H9 (cell line): ENCODE measurements around the gene ARHGEF12. TPM values are rescaled to one million over a fixed set of nuclear protein-coding genes. Genes with fewer than 3 reads are reported as not detected.

Experiments
- DNase-seq: peaks from one replicate; pipeline ENCODE4 v3.0.0-alpha.2; 2017
- H2AFZ ChIP-seq: one replicate; pipeline ENCODE4 v1.6.1; 2013; ENCODE audit warnings: mild to moderate bottlenecking, low read length, control low read depth, moderate library complexity
- H2AK5ac ChIP-seq: 2 replicates; pipeline ENCODE4 v1.6.1; 2013; ENCODE audit warnings: low read length, control low read depth, mixed read lengths; ENCODE audit not compliant: insufficient read length
- H2BK120ac ChIP-seq: one replicate; pipeline ENCODE4 v1.6.1; 2013; ENCODE audit warnings: low read depth, mild to moderate bottlenecking, low read length, control low read depth, inconsistent platforms; ENCODE audit not compliant: poor library complexity, severe bottlenecking
- H2BK12ac ChIP-seq: 2 replicates; pipeline ENCODE4 v1.6.1; 2013; ENCODE audit warnings: low read length, control low read depth, mixed read lengths, low read depth; ENCODE audit not compliant: insufficient read length
- H2BK15ac ChIP-seq: 2 replicates; pipeline ENCODE4 v1.6.1; 2013; ENCODE audit warnings: low read depth, low read length, control low read depth
- H2BK20ac ChIP-seq: one replicate; pipeline ENCODE4 v1.6.1; 2013; ENCODE audit warnings: low read depth, mild to moderate bottlenecking, low read length, control low read depth, inconsistent platforms; ENCODE audit not compliant: poor library complexity, severe bottlenecking
- H2BK5ac ChIP-seq: 2 replicates; pipeline ENCODE4 v1.6.1; 2013; ENCODE audit warnings: low read length, control low read depth, mixed read lengths; ENCODE audit not compliant: insufficient read length
- H3K14ac ChIP-seq: 2 replicates; pipeline ENCODE4 v1.6.1; 2013; ENCODE audit warnings: low read length, control low read depth; ENCODE audit not compliant: insufficient read depth
- H3K18ac ChIP-seq: 2 replicates; pipeline ENCODE4 v1.6.1; 2013; ENCODE audit warnings: low read depth, mild to moderate bottlenecking, mixed read lengths, low read length, control low read depth; ENCODE audit not compliant: insufficient read length
- H3K23ac ChIP-seq: 2 replicates; pipeline ENCODE4 v1.6.1; 2013; ENCODE audit warnings: low read length, control low read depth, mixed read lengths, low read depth; ENCODE audit not compliant: insufficient read length
- H3K23me2 ChIP-seq: 2 replicates; pipeline ENCODE4 v1.6.1; 2013; ENCODE audit warnings: low read depth, mild to moderate bottlenecking, mixed read lengths, low read length, control low read depth; ENCODE audit not compliant: insufficient read length, poor library complexity, severe bottlenecking
- H3K27ac ChIP-seq: 2 replicates; pipeline ENCODE4 v1.5.1; 2013; ENCODE audit warnings: low read length, control low read depth, mixed read lengths, low read depth; ENCODE audit not compliant: insufficient read length
- H3K27me3 ChIP-seq: 2 replicates; pipeline ENCODE4 v1.6.1; 2013; ENCODE audit warnings: low read length, control low read depth, inconsistent platforms; ENCODE audit not compliant: insufficient read depth
- H3K4ac ChIP-seq: 2 replicates; pipeline ENCODE4 v1.6.1; 2013; ENCODE audit warnings: low read depth, mild to moderate bottlenecking, control low read depth, inconsistent platforms, low read length, moderate library complexity
- H3K4me1 ChIP-seq: 2 replicates; pipeline ENCODE4 v1.6.1; 2013; ENCODE audit warnings: low read length, control low read depth, inconsistent platforms; ENCODE audit not compliant: insufficient read depth
- H3K4me2 ChIP-seq: 2 replicates; pipeline ENCODE4 v1.6.1; 2013; ENCODE audit warnings: low read length, control low read depth, mixed read lengths; ENCODE audit not compliant: insufficient read length, insufficient read depth
- H3K56ac ChIP-seq: 2 replicates; pipeline ENCODE4 v1.6.1; 2013; ENCODE audit warnings: low read depth, mild to moderate bottlenecking, mixed read lengths, low read length, control low read depth; ENCODE audit not compliant: insufficient read length
- H3K79me1 ChIP-seq: 2 replicates; pipeline ENCODE4 v1.6.1; 2013; ENCODE audit warnings: low read depth, mild to moderate bottlenecking, moderate library complexity, low read length, control low read depth, inconsistent platforms; ENCODE audit not compliant: insufficient read depth, poor library complexity, severe bottlenecking
- H3K79me2 ChIP-seq: 2 replicates; pipeline ENCODE4 v1.6.1; 2013; ENCODE audit warnings: low read length, control low read depth, inconsistent platforms; ENCODE audit not compliant: insufficient read depth
- H3K9ac ChIP-seq: 2 replicates; pipeline ENCODE4 v1.6.1; 2013; ENCODE audit warnings: low read length, control low read depth, mixed read lengths; ENCODE audit not compliant: insufficient read length; ENCODE audit errors: extremely low read depth
- H3K9me3 ChIP-seq: one replicate; pipeline ENCODE4 v1.6.1; 2013; ENCODE audit warnings: low read depth, low read length, inconsistent platforms; ENCODE audit not compliant: control insufficient read depth
- H3T11ph ChIP-seq: one replicate; pipeline ENCODE4 v1.6.1; 2013; ENCODE audit warnings: mild to moderate bottlenecking, low read length, control low read depth, inconsistent platforms
- H4K20me1 ChIP-seq: one replicate; pipeline ENCODE4 v1.6.1; 2013; ENCODE audit not compliant: control insufficient read depth, insufficient read length, insufficient read depth
- H4K5ac ChIP-seq: 2 replicates; pipeline ENCODE4 v1.6.1; 2013; ENCODE audit warnings: low read depth, mild to moderate bottlenecking, mixed read lengths, low read length, control low read depth; ENCODE audit not compliant: insufficient read length
- H4K8ac ChIP-seq: replicated peaks from 2 replicates; pipeline ENCODE4 v1.6.1; 2013; ENCODE audit warnings: low read length, control low read depth, mixed read lengths, low read depth; ENCODE audit not compliant: insufficient read length
- H4K91ac ChIP-seq: 2 replicates; pipeline ENCODE4 v1.6.1; 2013; ENCODE audit warnings: low read depth, mild to moderate bottlenecking, moderate library complexity, mixed read lengths, low read length, control low read depth; ENCODE audit not compliant: insufficient read length
- H3K27ac Mint-ChIP-seq, 3 experiments: 2 replicates in 2 of 3; 3 replicates in 1 of 3; pipeline ENCODE4 v1.8.0; 2020 to 2021; ENCODE audit warnings: mixed read lengths in 3 of 3, mild to moderate bottlenecking in 1 of 3, moderate library complexity in 1 of 3
- H3K27me3 Mint-ChIP-seq: 2 replicates; pipeline ENCODE4 v1.8.0; 2021; ENCODE audit warnings: low read depth, mild to moderate bottlenecking, moderate library complexity, mixed read lengths
- H3K36me3 Mint-ChIP-seq, 3 experiments: 2 replicates in 2 of 3; 3 replicates in 1 of 3; pipeline ENCODE4 v1.8.0; 2020 to 2021; ENCODE audit warnings: low read depth in 3 of 3, mixed read lengths in 3 of 3; ENCODE audit not compliant: insufficient read depth in 1 of 3
- H3K4me1 Mint-ChIP-seq, 2 experiments: 2 replicates each; pipeline ENCODE4 v1.8.0; 2020; ENCODE audit warnings: mixed read lengths in 2 of 2
- H3K4me3 Mint-ChIP-seq, 2 experiments: 2 replicates in 1 of 2; 3 replicates in 1 of 2; pipeline ENCODE4 v1.8.0; 2020 to 2021; ENCODE audit warnings: mild to moderate bottlenecking in 2 of 2, mixed read lengths in 2 of 2, moderate library complexity in 1 of 2
- H3K9me3 Mint-ChIP-seq, 2 experiments: 2 replicates in 1 of 2; 3 replicates in 1 of 2; pipeline ENCODE4 v1.8.0; 2020; ENCODE audit warnings: mild to moderate bottlenecking in 2 of 2, mixed read lengths in 2 of 2, moderate library complexity in 1 of 2
- WGBS: extraction: QIAGEN DNeasy Blood & Tissue Kit; methylation state at CpG from one replicate; pipeline ENCODE4 v1.1.7; 2013; ENCODE audit warnings: missing lambda C conversion rate, low lambda C conversion rate, mixed read lengths; ENCODE audit not compliant: insufficient read length; ENCODE audit errors: extremely low coverage; 5-methylcytosine and 5-hydroxymethylcytosine counted together
- total RNA-seq: library from RNA; stranded (reverse); gene quantifications from 2 replicates; pipeline ENCODE4 v1.2.1, GENCODE V29; 2021
- TF ChIP-seq, protein P1 (sequence below): fragments of 200-600 bp; sonication (generic); conservative IDR thresholded peaks from 3 replicates; pipeline ENCODE4 v1.8.0; 2021; ENCODE audit warnings: antibody characterized with exemption, mild to moderate bottlenecking

ARHGEF12 gene
- total RNA-seq, 1 experiment from 2014 or later, result 27.0 TPM

DNA sequence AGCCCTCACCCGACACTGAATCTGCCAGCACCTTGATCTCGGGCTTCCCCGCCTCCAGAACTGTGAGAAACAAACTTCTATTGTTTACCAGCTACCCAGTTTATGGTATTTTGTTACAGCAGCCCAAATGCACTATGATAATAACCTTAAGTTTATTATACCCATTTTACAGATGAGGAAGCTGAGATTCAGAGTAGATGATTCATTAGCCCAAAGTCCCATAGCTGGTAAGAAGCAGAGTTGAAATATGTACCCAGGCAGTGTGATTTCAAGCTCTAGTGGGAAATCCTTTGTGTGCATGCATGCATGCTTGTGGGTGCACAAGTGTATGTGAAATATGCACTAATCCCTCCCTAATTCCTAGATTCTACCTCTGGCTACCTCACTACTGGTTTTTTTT, 183.3 kb downstream of the ARHGEF12 start:
- Histone ChIP-seq H3K27me3 (no peaks in the 10 kb centered on the region), H4K5ac (no peak overlapping the region), H2BK5ac (no peak overlapping the region), H4K8ac (no peak overlapping the region), H3K79me1 (no peaks in the 10 kb centered on the region), H3K27ac (no peak overlapping the region), H3K9me3 (no peaks in the 10 kb centered on the region), H3K23ac (no peak overlapping the region), H2BK12ac (no peak overlapping the region), H4K91ac (no peak overlapping the region), H3K9ac (no peak overlapping the region), H3K23me2 (no peaks in the 10 kb centered on the region), H3K4me2 (no peak overlapping the region), H2BK20ac (no peak overlapping the region), H3K14ac (no peak overlapping the region), H3K56ac (no peak overlapping the region), H3K79me2 (no peaks in the 10 kb centered on the region), H3K4ac (no peak overlapping the region), H2AFZ (no peak overlapping the region), H3K4me1 (peaks cover 5% of the 10 kb centered on the region; the same call in 1 of the 2 replicates), H4K20me1 (no peaks in the 10 kb centered on the region), H2BK120ac (no peak overlapping the region), H2BK15ac (no peak overlapping the region), H2AK5ac (no peak overlapping the region), H3K18ac (no peak overlapping the region), H3T11ph (no peak overlapping the region)
- TF ChIP-seq, protein P1, sequence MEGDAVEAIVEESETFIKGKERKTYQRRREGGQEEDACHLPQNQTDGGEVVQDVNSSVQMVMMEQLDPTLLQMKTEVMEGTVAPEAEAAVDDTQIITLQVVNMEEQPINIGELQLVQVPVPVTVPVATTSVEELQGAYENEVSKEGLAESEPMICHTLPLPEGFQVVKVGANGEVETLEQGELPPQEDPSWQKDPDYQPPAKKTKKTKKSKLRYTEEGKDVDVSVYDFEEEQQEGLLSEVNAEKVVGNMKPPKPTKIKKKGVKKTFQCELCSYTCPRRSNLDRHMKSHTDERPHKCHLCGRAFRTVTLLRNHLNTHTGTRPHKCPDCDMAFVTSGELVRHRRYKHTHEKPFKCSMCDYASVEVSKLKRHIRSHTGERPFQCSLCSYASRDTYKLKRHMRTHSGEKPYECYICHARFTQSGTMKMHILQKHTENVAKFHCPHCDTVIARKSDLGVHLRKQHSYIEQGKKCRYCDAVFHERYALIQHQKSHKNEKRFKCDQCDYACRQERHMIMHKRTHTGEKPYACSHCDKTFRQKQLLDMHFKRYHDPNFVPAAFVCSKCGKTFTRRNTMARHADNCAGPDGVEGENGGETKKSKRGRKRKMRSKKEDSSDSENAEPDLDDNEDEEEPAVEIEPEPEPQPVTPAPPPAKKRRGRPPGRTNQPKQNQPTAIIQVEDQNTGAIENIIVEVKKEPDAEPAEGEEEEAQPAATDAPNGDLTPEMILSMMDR, result no peak
- Mint-ChIP-seq H3K4me3 (no peak overlapping the region), H3K36me3 (no peaks in the 10 kb centered on the region; a peak in 1 of 7 replicates), H3K9me3 (no peaks in the 10 kb centered on the region), H3K4me1 (peaks cover 37 to 38% of the 10 kb centered on the region in 2 experiments), H3K27me3 (peaks cover 33% of the 10 kb centered on the region), H3K27ac (no peak overlapping the region; a peak in 1 of 7 replicates)
- no CpG with 5 or more reads among the region's 3 CpGs for WGBS
- DNase-seq, result no peak
